ENCODE results near the gene MYL12B.
A peak's percentile ranks its signal among the peaks of the same experiment; 100 is the strongest.

The MYL12B gene

GRCh38 chr18:3261373-3262233 is at the start of gene MYL12B:
Gene MYL12B (plus strand): TSS chr18:3262133. CDS start chr18:3272899, 10,766 bp downstream.
- TF ChIP-seq CTCF (IDR thresholded peaks at IDR 0.05; ENCODE audit: low read depth, low read length, missing control alignments) = peak; percentile 6
- no peak for DNase-seq (ENCODE audit: low read depth)
- in situ Hi-C loops (cut with HindIII; ENCODE audit: low sequenced_read_pairs) = no loop called here
- H3K4me3 ChIP-seq (ENCODE audit: low read depth, low read length) = peak within 1 kb of the TSS; percentile 73

- no peak for TF ChIP-seq CTCF (IDR thresholded peaks at IDR 0.05; ENCODE audit: low read depth, low read length, missing control alignments)
- H3K4me3 ChIP-seq (ENCODE audit: low read depth, low read length) = no peak overlapping the region
- DNase-seq (ENCODE audit: low read depth) = no peak
- in situ Hi-C loops (cut with HindIII; ENCODE audit: low sequenced_read_pairs) = no loop called here
Measured at GRCh38 chr18:3212657-3213056, 49.3 kb upstream of the MYL12B start.

- no peak for DNase-seq (ENCODE audit: low read depth)
- no peak for TF ChIP-seq CTCF (IDR thresholded peaks at IDR 0.05; ENCODE audit: low read depth, low read length, missing control alignments)
- H3K4me3 ChIP-seq (ENCODE audit: low read depth, low read length) = no peak overlapping the region
- in situ Hi-C loops (cut with HindIII; ENCODE audit: low sequenced_read_pairs) = no loop called here
Measured at GRCh38 chr18:3213300-3214059, 48.5 kb upstream of the MYL12B start.

GRCh38 chr18:3214855-3215637 is 46.9 kb upstream of the MYL12B start:
- TF ChIP-seq CTCF (IDR thresholded peaks at IDR 0.05; ENCODE audit: low read depth, low read length, missing control alignments) = no peak
- no peak for DNase-seq (ENCODE audit: low read depth)
- in situ Hi-C loops (cut with HindIII; ENCODE audit: low sequenced_read_pairs) = no loop called here
- no peak overlapping the region for H3K4me3 ChIP-seq (ENCODE audit: low read depth, low read length)

GRCh38 chr18:3216987-3217386 is 44.9 kb upstream of the MYL12B start:
- no peak overlapping the region for H3K4me3 ChIP-seq (ENCODE audit: low read depth, low read length)
- in situ Hi-C loops (cut with HindIII; ENCODE audit: low sequenced_read_pairs) = no loop called here
- no peak for TF ChIP-seq CTCF (IDR thresholded peaks at IDR 0.05; ENCODE audit: low read depth, low read length, missing control alignments)
- no peak for DNase-seq (ENCODE audit: low read depth)
